Keratinocyte (primary cell): ENCODE data around the gene AQP6. TPM values are rescaled to one million over a fixed set of nuclear protein-coding genes. Genes with fewer than 3 reads are reported as not detected.

ENCODE experiments used
- DNase-seq: peaks from one replicate; pipeline ENCODE4 v3.0.0-alpha.2; 2011; ENCODE audit warnings: low read depth, missing footprints, low spot score
- FAIRE-seq: peaks from 2 replicates; lab custom pipeline; 2011; peaks lifted over from hg19 to GRCh38; lab: Jason Lieb, UNC
- H2AFZ ChIP-seq: 2 replicates; pipeline ENCODE4 v1.6.0; 2012; ENCODE audit warnings: low read length, control low read depth, inconsistent platforms; ENCODE audit not compliant: control insufficient read depth
- H3K27ac ChIP-seq: 2 replicates; pipeline ENCODE4 v1.5.1; 2011; ENCODE audit warnings: low read length; ENCODE audit not compliant: control insufficient read depth, insufficient read depth
- H3K27me3 ChIP-seq: 3 replicates; pipeline ENCODE4 v1.6.0; 2011; ENCODE audit warnings: low read length; ENCODE audit not compliant: control insufficient read depth, insufficient read depth; ENCODE audit errors: extremely low read depth
- H3K36me3 ChIP-seq, 2 experiments: 2 replicates in 1 of 2; 3 replicates in 1 of 2; pipeline ENCODE4 v1.5.1; 2011; ENCODE audit warnings: low read length in 2 of 2, mild to moderate bottlenecking in 1 of 2; ENCODE audit not compliant: control insufficient read depth in 2 of 2, insufficient read depth in 2 of 2; ENCODE audit errors: extremely low read depth in 1 of 2
- H3K4me1 ChIP-seq: 3 replicates; pipeline ENCODE4 v1.5.1; 2011; ENCODE audit warnings: low read length; ENCODE audit not compliant: control insufficient read depth, insufficient read depth; ENCODE audit errors: extremely low read depth
- H3K4me2 ChIP-seq: 3 replicates; pipeline ENCODE4 v1.6.0; 2011; ENCODE audit warnings: low read depth, low read length; ENCODE audit not compliant: control insufficient read depth, insufficient read depth; ENCODE audit errors: extremely low read depth
- H3K4me3 ChIP-seq, 3 experiments: fragments of 200-600 bp in 1 of 3; sonication (generic) in 1 of 3; 2 replicates in 2 of 3; 3 replicates in 1 of 3; pipeline ENCODE4 v1.5.1; 2011 to 2016; ENCODE audit warnings: low read length in 3 of 3, mild to moderate bottlenecking in 3 of 3, control low read depth in 2 of 3, inconsistent platforms in 1 of 3, low read depth in 1 of 3, mixed read lengths in 1 of 3, mixed run types in 1 of 3, moderate library complexity in 1 of 3; ENCODE audit not compliant: control insufficient read depth in 2 of 3, insufficient read depth in 2 of 3; ENCODE audit errors: extremely low read depth in 1 of 3
- H3K79me2 ChIP-seq: 2 replicates; pipeline ENCODE4 v1.6.0; 2012; ENCODE audit warnings: low read length; ENCODE audit not compliant: control insufficient read depth, insufficient read depth
- H3K9ac ChIP-seq: 3 replicates; pipeline ENCODE4 v1.6.0; 2011; ENCODE audit warnings: low read length; ENCODE audit not compliant: control insufficient read depth, insufficient read depth; ENCODE audit errors: extremely low read depth
- H3K9me1 ChIP-seq: 3 replicates; pipeline ENCODE4 v1.6.0; 2011; ENCODE audit warnings: low read length; ENCODE audit not compliant: control insufficient read depth, insufficient read depth; ENCODE audit errors: extremely low read depth
- H3K9me3 ChIP-seq: 2 replicates; pipeline ENCODE4 v1.5.1; 2012; ENCODE audit warnings: low read depth, low read length; ENCODE audit not compliant: control insufficient read depth
- H4K20me1 ChIP-seq: 3 replicates; pipeline ENCODE4 v1.6.0; 2011; ENCODE audit warnings: low read length; ENCODE audit not compliant: control insufficient read depth, insufficient read depth; ENCODE audit errors: extremely low read depth
- CTCF ChIP-seq, 3 experiments: IDR thresholded peaks in 1 of 3; conservative IDR thresholded peaks in 1 of 3; optimal IDR thresholded peaks in 1 of 3; 2 replicates in 2 of 3; 3 replicates in 1 of 3; pipeline versions ENCODE3 to v1.5.1; 2011; ENCODE audit warnings: low read length in 3 of 3, mild to moderate bottlenecking in 3 of 3, moderate library complexity in 2 of 3, control low read depth in 1 of 3, inconsistent platforms in 1 of 3; ENCODE audit not compliant: insufficient read depth in 2 of 3; ENCODE audit errors: extremely low read depth in 1 of 3
- EZH2 ChIP-seq: IDR thresholded peaks from one replicate; pipeline ENCODE4 v1.6.1; 2012; ENCODE audit warnings: inconsistent platforms, mild to moderate bottlenecking, low read length, moderate library complexity
- dilution Hi-C: fragments of 300-500 bp; cut with MboI; formaldehyde crosslinking; loops from one replicate; pipeline ENCODE4 v1.7.0; 2020; ENCODE audit warnings: low sequenced_read_pairs; ENCODE audit not compliant: extremely low pct_ligation_motif_present
- polyA plus RNA-seq, 5 experiments: library from polyadenylated mRNA; depleted of rRNA in 3 of 5; stranded (reverse) in 3 of 5; stranded (forward) in 1 of 5; unstranded in 1 of 5; fragments of >200 nt; gene quantifications; 1 replicate in 1 of 5; 2 replicates in 3 of 5; 3 replicates in 1 of 5; pipeline versions ENCODE4 v1.2.1 to v1.2.3, GENCODE V29; 2011 to 2012; ENCODE audit warnings: missing spikeins in 2 of 5, low read depth in 1 of 5, low replicate concordance in 1 of 5

AQP6 gene
- polyA plus RNA-seq, 1 donor (not counting 4 experiments of a cell fraction or from before 2014, with no cell fraction given), result 0.45 TPM

GRCh38 chr12:50013361-50014147, 40.8 kb downstream of the AQP6 start:
- Histone ChIP-seq H3K36me3 (peaks cover 0 to 26% of the 10 kb centered on the region in 2 experiments), H3K4me1 (no peaks in the 10 kb centered on the region), H4K20me1 (no peaks in the 10 kb centered on the region), H2AFZ (no peak overlapping the region), H3K9ac (no peak overlapping the region), H3K4me3 (no peak overlapping the region), H3K27me3 (no peaks in the 10 kb centered on the region), H3K9me1 (no peaks in the 10 kb centered on the region), H3K9me3 (no peaks in the 10 kb centered on the region), H3K27ac (no peak overlapping the region), H3K79me2 (peaks cover 46% of the 10 kb centered on the region), H3K4me2 (no peak overlapping the region)
- DNase-seq (no peak), FAIRE-seq (no peak)
- no peak for TF ChIP-seq CTCF (optimal IDR thresholded peaks at IDR 0.05 in 1 of 3, IDR thresholded peaks at IDR 0.05 in 1 of 3, conservative IDR thresholded peaks at IDR 0.05 in 1 of 3; ENCODE audit: extremely low read depth in 1 of 3, insufficient read depth in 2 of 3, low read length in 3 of 3)
- dilution Hi-C loops, result no loop called here

GRCh38 chr12:50014342-50014741, 41.6 kb downstream of the AQP6 start:
- Histone ChIP-seq H3K4me2 (no peak overlapping the region), H3K4me3 (no peak overlapping the region), H3K4me1 (no peaks in the 10 kb centered on the region), H3K27me3 (no peaks in the 10 kb centered on the region), H4K20me1 (no peaks in the 10 kb centered on the region), H3K9ac (no peak overlapping the region), H3K79me2 (peaks cover 51% of the 10 kb centered on the region), H3K27ac (no peak overlapping the region), H2AFZ (no peak overlapping the region), H3K9me3 (no peaks in the 10 kb centered on the region), H3K9me1 (no peaks in the 10 kb centered on the region), H3K36me3 (peaks cover 0 to 26% of the 10 kb centered on the region in 2 experiments)
- no peak for DNase-seq
- no peak for FAIRE-seq
- dilution Hi-C loops, result no loop called here
- TF ChIP-seq EZH2 (no peak), CTCF (optimal IDR thresholded peaks at IDR 0.05 in 1 of 3, IDR thresholded peaks at IDR 0.05 in 1 of 3, conservative IDR thresholded peaks at IDR 0.05 in 1 of 3; ENCODE audit: extremely low read depth in 1 of 3, insufficient read depth in 2 of 3, low read length in 3 of 3) (no peak)
